Epithelial cell of esophagus (primary cell): Measurements from ENCODE around the gene CEBPG.

Source experiments
- DNase-seq: peaks from one replicate; pipeline ENCODE4 v3.0.0; 2010; ENCODE audit warnings: low read depth
- H3K4me3 ChIP-seq: 2 replicates; pipeline ENCODE4 v1.5.1; 2011; ENCODE audit warnings: mild to moderate bottlenecking, low read length, control low read depth
- TF ChIP-seq, protein P1 (sequence below): IDR thresholded peaks from 2 replicates; pipeline ENCODE4 v1.5.1; 2011; ENCODE audit warnings: low read depth, mild to moderate bottlenecking, low read length, control low read depth, inconsistent platforms; ENCODE audit not compliant: insufficient read depth; ENCODE audit errors: missing control alignments

CEBPG gene

DNA sequence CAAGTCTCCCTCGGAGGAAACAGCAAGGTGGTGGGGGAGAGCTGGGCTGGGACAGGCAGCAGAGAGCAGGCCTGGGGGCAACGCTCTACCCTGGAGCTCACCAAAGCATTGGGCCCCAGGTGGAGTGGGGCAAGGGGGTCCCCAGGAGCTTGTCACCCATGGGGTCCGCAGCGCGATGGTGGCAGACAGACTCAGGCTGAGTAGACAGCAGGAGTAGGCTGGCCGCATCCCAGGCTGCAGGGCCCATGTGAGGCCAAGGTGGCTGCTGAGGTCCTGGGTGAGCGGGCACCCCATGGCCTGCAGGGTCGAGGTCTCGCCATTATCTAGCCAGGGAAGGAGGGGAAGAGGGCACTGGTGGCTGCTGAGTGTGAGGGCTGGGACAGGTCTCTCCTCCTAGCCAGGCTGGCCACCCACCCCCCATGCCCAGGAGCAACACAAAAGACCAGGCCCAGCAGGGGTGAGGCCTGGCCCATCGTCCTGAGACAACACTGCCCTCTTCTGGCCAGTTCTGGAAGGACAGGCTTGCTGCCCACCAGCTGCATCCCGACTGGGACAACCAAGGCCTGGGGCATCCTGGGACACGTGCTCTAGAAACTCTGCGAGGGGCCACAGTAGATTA, 33.1 kb downstream of the CEBPG start:
- TF ChIP-seq, protein P1, sequence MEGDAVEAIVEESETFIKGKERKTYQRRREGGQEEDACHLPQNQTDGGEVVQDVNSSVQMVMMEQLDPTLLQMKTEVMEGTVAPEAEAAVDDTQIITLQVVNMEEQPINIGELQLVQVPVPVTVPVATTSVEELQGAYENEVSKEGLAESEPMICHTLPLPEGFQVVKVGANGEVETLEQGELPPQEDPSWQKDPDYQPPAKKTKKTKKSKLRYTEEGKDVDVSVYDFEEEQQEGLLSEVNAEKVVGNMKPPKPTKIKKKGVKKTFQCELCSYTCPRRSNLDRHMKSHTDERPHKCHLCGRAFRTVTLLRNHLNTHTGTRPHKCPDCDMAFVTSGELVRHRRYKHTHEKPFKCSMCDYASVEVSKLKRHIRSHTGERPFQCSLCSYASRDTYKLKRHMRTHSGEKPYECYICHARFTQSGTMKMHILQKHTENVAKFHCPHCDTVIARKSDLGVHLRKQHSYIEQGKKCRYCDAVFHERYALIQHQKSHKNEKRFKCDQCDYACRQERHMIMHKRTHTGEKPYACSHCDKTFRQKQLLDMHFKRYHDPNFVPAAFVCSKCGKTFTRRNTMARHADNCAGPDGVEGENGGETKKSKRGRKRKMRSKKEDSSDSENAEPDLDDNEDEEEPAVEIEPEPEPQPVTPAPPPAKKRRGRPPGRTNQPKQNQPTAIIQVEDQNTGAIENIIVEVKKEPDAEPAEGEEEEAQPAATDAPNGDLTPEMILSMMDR: peak; percentile 92
- peak; percentile 57 for DNase-seq
- no peak overlapping the region for H3K4me3 ChIP-seq

DNA sequence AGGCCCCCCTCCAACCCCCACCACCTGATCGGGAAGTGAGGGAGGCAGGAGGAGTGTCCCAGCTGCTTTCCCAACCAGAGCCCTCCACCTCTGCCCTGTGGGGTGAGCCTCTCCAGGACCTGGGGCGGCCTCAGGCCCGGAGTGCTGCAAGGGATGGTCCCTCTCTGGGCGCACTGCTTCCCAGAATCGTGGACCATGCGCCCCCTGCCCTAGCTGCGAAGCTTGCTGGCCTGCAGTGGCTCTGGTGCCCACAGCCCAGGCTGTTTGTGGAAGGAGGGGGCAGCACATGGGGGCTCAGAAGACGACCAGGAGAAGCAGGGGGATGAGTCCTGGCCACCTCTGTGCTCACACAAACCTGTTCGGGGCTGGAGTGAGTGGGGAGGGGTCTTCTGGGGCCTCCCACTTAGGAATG, 33.6 kb downstream of the CEBPG start:
- no peak for DNase-seq
- TF ChIP-seq, protein P1: no peak
- H3K4me3 ChIP-seq: no peak overlapping the region

DNA sequence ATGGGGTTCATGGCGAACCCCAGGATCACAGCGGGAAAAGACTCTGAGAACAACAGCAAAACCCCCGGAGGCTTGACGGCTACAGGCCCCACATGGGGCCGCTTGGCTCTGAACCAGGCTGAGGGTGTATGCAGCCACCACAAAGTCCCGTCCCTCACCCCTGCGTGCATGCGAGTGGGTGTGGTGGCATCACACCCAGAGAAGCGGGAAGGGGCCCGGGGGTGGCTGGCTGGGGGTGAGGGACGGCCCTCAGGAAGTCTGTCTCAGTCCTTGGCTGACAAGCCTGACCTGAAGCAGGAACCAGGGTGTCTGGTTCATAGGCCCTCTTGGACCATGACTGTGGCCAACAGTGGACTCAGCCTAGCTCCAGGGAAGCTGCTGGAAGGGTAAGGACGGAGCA, 34.2 kb downstream of the CEBPG start:
- TF ChIP-seq, protein P1: no peak
- H3K4me3 ChIP-seq: no peak overlapping the region
- DNase-seq: no peak

DNA sequence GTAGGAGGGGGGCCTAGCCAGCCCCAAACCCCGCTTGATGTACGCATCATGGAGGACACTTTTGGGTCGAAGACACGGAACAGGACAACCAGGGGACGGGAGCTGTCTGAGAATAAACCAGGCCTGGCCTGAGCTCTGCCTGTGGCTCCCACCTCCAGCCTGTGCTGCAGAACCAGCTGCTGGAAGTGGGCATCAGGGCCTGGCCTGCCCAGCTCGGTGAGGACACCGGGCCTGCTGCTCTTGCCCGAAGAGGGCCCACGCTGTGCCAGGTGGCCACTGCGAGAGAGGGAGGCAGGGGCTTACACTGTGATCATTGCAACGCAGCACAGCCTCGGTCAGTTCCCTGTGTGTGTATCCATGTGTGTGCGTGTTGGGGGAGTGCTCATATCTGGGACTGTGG, 34.6 kb downstream of the CEBPG start:
- no peak overlapping the region for H3K4me3 ChIP-seq
- TF ChIP-seq, protein P1: no peak
- DNase-seq: no peak

DNA sequence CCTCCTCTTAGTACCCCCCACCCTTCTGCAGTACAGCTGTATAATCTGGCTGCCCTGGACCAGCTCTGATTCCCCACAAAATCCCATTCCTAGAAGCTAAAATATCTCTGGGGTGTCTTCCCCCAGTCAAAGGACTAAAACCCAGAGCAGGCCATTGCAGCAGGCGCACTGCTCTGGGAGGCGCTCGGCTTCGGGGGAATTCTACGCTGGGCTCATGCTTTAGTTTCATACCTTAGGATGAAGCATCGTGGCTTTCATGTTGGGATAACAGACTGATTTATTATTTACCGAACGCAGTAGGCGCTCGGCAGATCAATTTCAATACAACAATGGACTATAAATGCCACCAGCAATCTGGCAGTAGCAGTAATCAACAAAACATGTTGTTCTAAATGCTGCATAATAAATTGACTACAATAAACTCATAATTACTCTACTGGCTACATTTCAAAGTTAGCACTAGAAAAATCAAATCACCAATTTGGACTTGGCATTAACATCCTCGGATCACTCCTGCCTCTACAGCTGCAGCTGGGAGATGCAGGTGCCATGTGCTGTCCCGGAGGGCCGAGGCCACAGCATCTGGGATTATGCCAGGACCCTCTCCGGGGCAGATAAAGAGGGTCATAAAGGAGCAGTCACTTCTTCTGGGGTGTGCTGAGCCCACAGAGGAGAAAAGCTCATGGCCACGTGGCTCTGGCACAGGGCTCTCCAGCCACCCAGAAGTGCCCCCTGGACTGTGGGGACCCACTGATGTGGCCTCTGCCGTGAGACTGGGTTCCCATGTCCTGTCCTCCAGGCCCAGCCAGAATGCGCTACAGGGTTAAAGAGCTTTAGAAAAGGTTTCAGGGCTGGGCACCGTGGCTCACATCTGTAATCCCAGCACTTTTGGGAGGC, 35.3 kb downstream of the CEBPG start:
- DNase-seq: no peak
- H3K4me3 ChIP-seq: no peak overlapping the region
- TF ChIP-seq, protein P1: no peak

DNA sequence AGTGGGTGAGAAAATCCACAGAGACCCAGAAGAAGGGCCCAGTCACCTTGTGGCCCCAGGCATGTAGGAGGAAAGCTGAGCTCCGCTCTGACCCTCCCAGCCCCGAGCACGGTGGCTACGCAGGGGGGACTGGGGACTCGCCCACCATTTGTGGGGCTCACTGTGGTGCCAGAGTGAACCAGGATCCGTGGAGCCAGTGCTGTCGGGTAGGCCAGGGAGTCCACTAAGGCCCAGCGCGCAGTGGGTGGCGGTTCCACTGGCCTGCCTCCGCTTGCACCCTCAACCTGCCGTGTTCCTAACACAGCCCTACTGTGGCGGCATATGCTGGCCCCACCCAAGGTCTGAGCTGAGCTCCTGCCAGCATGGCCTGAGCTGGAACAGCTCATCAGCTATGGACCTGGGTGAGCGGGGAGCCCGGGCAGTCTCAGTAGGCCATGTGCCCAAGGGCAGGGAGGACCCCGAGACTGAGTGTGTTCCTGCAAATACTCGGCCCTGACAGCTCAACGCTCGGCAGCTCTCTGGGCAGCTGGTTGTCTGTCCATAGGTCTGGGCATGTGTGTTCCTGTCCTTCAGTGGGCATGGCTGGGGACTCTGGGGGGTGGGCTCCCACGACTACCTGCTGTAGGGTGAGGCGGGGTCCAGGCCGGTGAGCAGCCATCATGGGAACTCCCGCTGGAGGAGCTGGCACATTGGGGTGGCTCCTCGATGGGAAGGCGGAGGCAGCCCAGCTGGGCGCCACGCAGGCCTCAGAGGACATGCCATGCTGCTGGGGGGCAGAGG, 36.6 kb downstream of the CEBPG start:
- DNase-seq: no peak
- TF ChIP-seq, protein P1: no peak
- H3K4me3 ChIP-seq: no peak overlapping the region
